ENCODE results near the gene EIF5.
"Not testable (repeated sequence)": the region's sequence is repeated elsewhere in the genome, so short reads cannot be mapped to it uniquely, and the experiment has no call there.

The EIF5 gene

DNA sequence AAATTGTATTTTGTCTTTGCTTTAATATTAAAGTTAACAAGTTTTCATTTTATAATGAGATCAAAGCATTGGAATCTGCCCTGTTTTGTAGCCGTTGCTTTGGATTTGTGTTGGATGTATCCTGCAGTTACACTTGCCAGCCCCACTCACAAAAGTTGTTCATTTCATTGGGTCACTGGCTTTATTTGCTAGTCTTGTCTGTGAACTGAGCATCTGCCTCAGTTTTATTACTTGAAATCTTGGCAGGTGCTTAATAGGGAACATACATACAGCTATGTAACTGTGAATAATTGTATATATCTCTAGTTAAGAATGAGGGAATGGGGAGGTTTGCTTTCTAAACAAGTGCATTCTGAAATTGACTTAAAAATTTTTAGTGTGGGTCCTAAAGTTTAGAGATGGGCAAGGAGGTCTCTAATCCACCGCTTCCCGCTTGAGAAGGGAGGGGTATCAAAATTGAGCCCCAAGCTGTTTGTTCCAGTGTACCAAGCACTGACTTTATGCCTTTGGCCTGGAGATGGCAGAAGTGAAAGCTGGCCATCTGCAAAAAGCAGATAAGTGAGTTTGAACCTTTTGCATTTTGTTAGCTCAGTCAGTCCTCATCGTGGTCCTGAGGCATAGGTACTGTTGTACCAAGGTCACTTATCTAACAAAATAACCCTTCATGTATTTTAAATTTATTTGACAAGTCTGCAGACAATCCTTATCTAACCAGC lies 9.3 kb downstream of the EIF5 start:
- Mint-ChIP-seq H3K27ac (peak overlapping the region; percentile 59), H3K4me1 (peaks cover 40% of the 10 kb centered on the region)

DNA sequence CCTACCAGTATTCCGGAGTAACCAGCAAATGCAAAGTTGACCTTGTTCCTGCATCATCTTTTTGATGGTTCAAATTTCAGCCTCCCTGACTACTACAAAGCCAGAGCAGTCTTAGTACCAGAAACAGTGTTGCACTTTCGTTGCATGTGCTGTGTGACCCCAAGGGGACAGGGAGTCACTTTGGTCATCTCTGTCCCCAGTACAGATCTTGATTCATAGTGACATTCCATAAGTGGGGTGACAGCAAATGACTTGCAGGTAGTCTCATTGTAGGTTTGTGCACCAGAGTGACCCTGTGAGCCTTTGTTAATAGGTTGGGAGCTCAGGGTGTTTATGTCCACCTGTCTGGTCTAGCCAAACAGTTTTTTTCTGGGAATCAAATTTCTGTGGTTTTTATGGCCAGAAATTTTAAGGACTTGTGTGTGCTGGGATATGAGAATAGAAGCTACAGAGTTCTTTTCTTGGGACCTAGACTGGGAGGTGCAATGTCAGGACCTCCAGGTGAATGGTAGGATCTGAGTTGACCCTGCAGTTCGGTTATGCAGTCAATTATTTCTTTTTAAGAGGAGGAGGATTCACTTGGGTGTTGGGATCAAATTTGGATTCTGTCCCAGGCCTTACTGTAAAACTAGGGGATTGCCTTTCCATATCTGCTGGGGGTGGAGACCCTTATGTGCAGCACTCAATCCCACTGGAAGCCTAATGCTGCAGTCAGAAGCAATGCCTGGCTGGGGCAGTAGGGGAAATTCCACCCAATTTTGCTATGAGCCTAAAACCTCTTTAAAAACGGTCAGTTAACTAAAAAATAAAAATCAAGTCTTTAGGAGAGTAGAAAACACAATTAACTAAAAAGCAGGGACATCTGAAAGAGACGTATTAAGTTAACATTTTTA lies 10.1 kb downstream of the EIF5 start:
- Mint-ChIP-seq H3K27me3 (no peaks in the 10 kb centered on the region), H3K27ac (peak overlapping the region; percentile 59), H3K9me3 (no peaks in the 10 kb centered on the region), H3K4me1 (peaks cover 33% of the 10 kb centered on the region), H3K36me3 (peaks cover 21% of the 10 kb centered on the region), H3K4me3 (no peak overlapping the region)

More for the DNA sequence above, 9.3 kb downstream of the EIF5 start:
- no peak overlapping the region for H3K4me3 Mint-ChIP-seq
- H3K27me3 Mint-ChIP-seq = no peaks in the 10 kb centered on the region
- peaks cover 25% of the 10 kb centered on the region for H3K36me3 Mint-ChIP-seq
- H3K9me3 Mint-ChIP-seq = no peaks in the 10 kb centered on the region

DNA sequence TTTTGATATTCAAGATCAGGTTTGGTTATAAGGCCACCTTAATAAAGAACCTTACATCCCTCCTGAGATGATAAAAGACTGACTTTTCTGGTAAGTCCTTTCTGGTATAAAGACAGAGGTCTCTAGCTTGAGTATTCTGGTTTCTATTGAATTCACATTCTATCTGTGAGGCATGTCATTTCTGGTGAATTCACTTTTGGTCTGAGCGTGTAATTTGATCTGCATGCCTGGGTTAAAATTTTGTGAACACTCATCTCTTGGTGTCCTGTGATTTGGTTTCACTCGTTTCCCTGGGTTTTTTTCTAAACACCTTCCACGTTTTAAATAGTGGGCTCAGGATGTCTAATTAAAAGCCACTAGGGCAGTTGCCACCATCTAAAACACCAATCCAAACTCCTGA lies 12.2 kb downstream of the EIF5 start:
- Mint-ChIP-seq H3K4me1 (peaks cover 14% of the 10 kb centered on the region), H3K27ac (peak overlapping the region; percentile 55), H3K27me3 (no peaks in the 10 kb centered on the region), H3K4me3 (no peak overlapping the region), H3K9me3 (no peaks in the 10 kb centered on the region), H3K36me3 (peaks cover 16% of the 10 kb centered on the region)

DNA sequence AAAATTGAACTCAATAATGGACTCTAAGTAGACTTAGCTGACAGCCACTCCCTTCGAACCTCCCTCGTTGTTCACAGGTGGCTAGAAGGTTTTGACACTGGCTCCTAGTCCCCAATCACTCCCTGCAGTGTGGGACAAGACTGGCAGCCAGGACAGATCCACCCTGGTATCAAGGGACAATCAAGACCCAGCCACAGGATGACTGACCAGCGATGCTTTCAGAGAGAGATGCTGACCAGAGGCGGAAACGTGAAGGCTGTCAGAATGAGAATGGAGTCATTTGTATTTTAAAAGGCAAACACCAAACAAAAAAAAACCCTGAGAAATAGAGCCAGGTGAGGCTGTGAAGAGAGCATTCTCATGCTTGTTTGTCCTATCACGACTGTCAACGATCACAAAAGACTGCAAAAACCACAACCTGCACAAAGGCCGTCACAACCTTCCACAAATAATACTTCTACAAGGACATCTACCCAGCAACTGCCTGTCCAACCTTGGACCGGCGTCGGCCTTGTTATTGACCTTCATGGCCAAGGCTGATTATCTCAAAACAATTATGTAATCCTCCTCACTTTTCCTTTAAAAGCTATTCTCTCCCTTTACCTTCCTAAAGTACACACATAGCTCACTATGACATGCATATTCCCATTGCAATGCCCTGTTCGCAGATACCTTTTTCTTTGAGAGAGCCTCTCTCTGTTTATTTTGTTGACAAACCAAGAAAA lies 13.2 kb downstream of the EIF5 start:
- Mint-ChIP-seq H3K36me3 (peaks cover 12% of the 10 kb centered on the region), H3K27ac (no peak overlapping the region), H3K27me3 (no peaks in the 10 kb centered on the region), H3K4me1 (peaks cover 8% of the 10 kb centered on the region), H3K4me3 (no peak overlapping the region), H3K9me3 (no peaks in the 10 kb centered on the region)

DNA sequence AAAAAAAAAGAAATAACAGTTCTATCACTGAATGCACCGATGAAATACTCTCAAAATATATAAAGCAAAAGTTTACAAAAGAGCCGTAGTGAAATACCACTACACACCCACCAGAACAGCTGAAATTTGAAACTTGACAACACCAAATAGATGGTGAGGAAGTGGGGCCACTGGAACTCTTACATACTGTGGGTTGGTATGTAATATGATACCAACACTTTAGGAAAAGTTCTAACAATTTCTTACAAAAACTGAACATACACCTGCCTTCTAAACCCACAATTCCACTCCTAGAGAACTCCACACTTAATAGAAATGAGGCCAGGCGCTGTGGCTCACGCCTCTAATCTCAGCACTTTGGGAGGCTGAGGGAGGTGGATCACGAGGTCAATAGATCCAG lies 14.1 kb downstream of the EIF5 start:
- H3K36me3 Mint-ChIP-seq = peaks cover 10% of the 10 kb centered on the region
- H3K27me3 Mint-ChIP-seq = no peaks in the 10 kb centered on the region

DNA sequence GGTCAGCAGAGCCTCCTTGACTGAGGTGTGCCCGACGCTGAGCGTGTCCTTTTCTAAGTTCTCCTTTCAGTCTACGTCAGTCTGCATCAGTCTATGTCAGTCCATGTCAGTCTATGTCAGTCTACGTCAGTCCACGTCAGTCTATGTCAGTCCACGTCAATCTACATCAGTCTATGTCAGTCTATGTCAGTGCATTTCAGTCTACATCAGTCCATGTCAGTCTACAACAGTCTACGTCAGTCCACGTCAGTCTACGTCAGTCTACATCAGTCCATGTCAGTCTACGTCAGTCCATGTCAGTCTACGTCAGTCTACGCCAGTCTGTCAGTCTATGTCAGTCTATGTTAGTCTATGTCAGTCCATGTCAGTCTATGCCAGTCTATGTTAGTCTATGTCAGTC lies 15.9 kb downstream of the EIF5 start:
- no peaks in the 10 kb centered on the region for H3K27me3 Mint-ChIP-seq
- peaks cover 1% of the 10 kb centered on the region for H3K36me3 Mint-ChIP-seq
- no peak overlapping the region for H3K4me3 Mint-ChIP-seq
- peaks cover 4% of the 10 kb centered on the region for H3K4me1 Mint-ChIP-seq
- no peaks in the 10 kb centered on the region for H3K9me3 Mint-ChIP-seq
- H3K27ac Mint-ChIP-seq = no peak overlapping the region

More for the DNA sequence above, 14.1 kb downstream of the EIF5 start:
- no peak overlapping the region for H3K27ac Mint-ChIP-seq
- H3K4me1 Mint-ChIP-seq = peaks cover 5% of the 10 kb centered on the region
- no peak overlapping the region for H3K4me3 Mint-ChIP-seq
- H3K9me3 Mint-ChIP-seq = no peaks in the 10 kb centered on the region

DNA sequence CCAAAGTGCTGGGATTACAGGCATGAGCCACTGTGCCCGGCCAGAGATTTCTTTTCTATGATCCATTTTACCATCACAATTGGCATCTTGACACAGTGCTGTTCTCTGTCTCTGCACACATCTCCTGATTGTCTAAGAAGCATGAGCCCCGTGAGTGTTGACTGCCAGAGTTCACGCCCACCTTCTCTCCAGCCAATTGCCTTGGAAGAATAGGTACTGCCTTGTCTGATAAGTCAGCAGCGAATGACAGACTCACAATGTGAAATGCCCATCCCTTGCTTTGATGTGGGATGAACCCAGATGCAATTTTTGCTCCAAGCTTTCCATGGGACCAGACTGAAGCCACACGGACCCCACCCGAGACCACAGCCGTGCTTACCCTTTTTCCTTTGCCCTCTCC lies 19.3 kb downstream of the EIF5 start:
- no peaks in the 10 kb centered on the region for H3K36me3 Mint-ChIP-seq
- no peaks in the 10 kb centered on the region for H3K4me1 Mint-ChIP-seq
- peaks cover 1% of the 10 kb centered on the region for H3K27me3 Mint-ChIP-seq
- H3K27ac Mint-ChIP-seq = no peak overlapping the region
- H3K4me3 Mint-ChIP-seq = no peak overlapping the region
- H3K9me3 Mint-ChIP-seq = no peaks in the 10 kb centered on the region

DNA sequence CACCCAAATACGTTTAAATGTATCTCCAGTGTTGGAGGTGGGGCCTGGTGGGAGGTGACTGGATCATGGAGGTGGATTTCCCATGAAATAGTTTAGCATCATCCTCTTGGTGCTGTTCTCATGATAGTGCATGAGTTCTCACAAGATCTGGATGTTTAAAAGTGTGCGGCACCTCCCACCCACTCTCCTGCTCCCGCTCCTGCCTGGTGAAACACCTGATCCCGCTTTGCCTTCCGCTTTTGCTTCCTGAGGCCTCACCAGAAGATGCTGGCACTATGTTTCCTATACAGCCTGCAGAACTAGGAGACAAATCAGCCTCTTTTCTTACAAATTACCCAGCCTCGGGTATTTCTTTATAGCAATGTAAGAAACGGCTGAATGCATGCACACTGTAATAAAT lies 20.1 kb downstream of the EIF5 start:
- no peaks in the 10 kb centered on the region for H3K36me3 Mint-ChIP-seq
- H3K27ac Mint-ChIP-seq = no peak overlapping the region
- H3K4me1 Mint-ChIP-seq = no peaks in the 10 kb centered on the region
- no peaks in the 10 kb centered on the region for H3K9me3 Mint-ChIP-seq
- H3K4me3 Mint-ChIP-seq = no peak overlapping the region
- H3K27me3 Mint-ChIP-seq = peaks cover 1% of the 10 kb centered on the region

DNA sequence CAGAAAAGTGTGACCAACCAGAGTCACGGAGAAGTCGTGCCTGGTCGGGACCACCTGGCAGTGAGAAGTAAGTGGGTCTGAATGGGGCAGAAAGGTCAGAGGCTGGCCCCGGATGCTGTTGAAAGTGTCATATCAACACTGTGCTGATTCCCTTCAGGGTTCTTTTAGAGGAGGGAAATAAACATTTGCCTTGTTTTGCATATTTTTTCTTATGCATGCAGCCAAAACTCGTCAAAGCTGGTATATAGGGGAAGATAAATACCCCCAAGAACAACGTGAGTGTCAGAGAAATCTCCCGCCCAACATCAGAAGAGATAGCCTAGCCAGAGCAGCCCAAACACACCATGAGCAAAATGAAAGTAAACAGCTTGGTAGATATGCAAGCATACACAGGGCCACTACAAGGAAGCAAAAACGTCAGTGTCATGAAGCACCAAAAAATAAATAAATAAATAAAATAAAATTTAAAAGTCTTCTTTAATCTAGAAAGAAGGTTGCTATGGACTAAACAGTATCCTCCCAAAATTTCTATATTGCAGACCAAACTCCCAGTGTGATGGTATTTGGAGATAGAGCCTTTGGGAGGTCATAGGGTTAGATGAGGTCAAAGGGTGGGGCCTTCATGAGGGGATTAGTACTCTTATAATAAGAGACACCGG lies 22.1 kb downstream of the EIF5 start:
- H3K27me3 Mint-ChIP-seq = peaks cover 1% of the 10 kb centered on the region
- H3K4me1 Mint-ChIP-seq = no peaks in the 10 kb centered on the region
- no peaks in the 10 kb centered on the region for H3K9me3 Mint-ChIP-seq
- H3K36me3 Mint-ChIP-seq = peaks cover 2% of the 10 kb centered on the region
- H3K4me3 Mint-ChIP-seq = no peak overlapping the region
- H3K27ac Mint-ChIP-seq = no peak overlapping the region

DNA sequence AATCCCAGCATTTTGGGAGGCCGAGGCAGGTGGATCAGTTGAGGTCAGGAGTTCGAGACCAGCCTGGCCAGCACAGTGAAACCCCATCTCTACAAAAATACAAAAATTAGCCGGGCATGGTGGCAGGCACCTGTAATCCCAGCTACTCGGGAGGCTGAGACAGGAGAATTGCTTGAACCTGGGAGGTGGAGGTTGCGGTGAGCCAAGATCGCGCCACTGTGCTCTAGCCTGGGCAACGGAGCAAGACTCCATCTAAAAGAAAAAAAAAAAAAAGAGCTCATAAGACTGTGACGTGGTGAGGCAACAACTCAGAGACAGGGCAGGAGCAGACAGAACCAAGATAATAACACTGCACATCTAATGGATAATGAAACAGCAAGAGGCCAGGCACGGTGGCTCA lies 23.5 kb downstream of the EIF5 start:
- not testable (repeated sequence) for H3K36me3 Mint-ChIP-seq, H3K27me3 Mint-ChIP-seq, H3K27ac Mint-ChIP-seq, H3K4me3 Mint-ChIP-seq, H3K4me1 Mint-ChIP-seq, H3K9me3 Mint-ChIP-seq

DNA sequence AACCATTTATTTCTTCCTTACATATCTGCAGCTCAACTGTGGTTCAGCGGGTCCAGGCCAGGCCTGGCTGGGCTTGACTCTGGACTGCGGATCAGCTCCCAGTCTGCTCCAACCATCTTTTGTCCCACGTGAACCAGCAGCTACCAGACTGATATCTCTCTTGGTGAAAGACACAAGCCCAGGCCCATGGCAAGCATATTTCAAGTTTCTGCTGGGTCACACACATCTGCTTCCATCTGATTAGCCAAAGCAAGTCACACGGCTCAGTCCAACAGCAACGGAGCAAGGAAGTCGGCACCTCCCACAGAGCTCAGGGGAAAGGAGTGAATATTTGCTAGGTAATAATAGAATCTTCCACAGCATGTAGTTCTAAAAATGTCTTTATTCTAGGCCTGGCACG lies 26.5 kb downstream of the EIF5 start:
- no peak overlapping the region for H3K4me3 Mint-ChIP-seq
- peaks cover 10% of the 10 kb centered on the region for H3K36me3 Mint-ChIP-seq
- no peaks in the 10 kb centered on the region for H3K4me1 Mint-ChIP-seq
- no peak overlapping the region for H3K27ac Mint-ChIP-seq
- H3K27me3 Mint-ChIP-seq = peaks cover 1% of the 10 kb centered on the region
- peaks cover 11% of the 10 kb centered on the region for H3K9me3 Mint-ChIP-seq

DNA sequence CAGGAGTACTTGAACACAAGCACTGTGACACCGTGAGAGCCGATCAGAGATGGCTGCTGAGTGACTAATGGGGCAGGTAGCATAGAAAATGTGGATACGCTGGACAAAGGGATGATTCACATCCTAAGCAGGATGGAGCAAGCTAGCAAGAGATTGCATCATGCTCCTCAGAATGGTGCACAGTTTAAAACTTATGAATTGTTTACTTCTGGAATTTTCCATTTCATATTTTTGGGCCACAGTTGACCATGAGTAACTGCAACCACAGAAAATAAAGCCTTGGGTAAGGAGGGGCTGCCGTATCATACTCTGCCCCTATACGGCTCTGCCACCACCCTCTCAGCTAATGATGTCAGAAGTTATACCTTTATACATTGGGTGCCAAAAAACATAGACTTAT lies 27.8 kb downstream of the EIF5 start:
- Mint-ChIP-seq H3K36me3 (peaks cover 10% of the 10 kb centered on the region), H3K27ac (no peak overlapping the region), H3K9me3 (peaks cover 11% of the 10 kb centered on the region), H3K4me1 (no peaks in the 10 kb centered on the region), H3K27me3 (peaks cover 1% of the 10 kb centered on the region), H3K4me3 (no peak overlapping the region)

DNA sequence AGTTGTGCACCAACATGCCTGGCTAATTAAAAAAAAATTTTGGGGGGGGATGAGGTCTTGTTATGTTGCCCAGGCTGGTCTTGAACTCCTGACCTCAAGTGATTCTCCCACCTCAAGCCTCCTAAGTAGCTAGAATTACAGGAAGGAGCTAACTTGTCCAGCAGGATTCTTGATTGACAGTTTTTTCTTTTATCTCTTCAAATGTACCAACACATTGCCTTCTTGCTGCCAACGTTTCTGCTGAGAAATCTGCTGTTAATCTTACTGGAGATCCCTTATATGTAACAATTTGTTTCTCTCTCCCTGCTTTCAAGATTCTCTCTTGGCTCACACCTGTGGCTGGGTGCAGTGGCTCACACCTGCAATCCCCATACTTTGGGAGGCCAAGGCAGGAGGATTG lies 28.7 kb downstream of the EIF5 start:
- H3K27me3 Mint-ChIP-seq = no peaks in the 10 kb centered on the region
- H3K27ac Mint-ChIP-seq = no peak overlapping the region
- H3K4me3 Mint-ChIP-seq = no peak overlapping the region

DNA sequence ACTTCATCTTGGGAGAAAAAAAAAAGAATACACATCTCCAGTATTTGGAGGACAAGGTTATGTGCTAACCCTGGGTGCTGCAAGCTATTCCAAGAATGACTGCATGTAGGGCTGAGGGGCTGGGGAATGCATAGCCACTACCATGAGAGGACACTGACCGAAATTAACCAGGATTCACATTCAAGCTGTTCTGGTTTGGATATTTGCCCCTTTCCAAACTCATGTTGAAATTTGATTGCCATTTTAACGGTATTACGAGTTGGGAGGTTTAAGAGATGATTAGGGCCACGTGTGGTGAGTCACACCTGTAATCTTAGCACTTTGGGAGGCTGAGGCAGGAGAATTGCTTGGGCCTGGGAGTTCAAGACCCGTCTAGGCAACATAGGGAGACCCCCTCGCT lies 32.7 kb downstream of the EIF5 start:
- Mint-ChIP-seq H3K36me3 (peaks cover 8% of the 10 kb centered on the region), H3K27ac (no peak overlapping the region), H3K4me3 (no peak overlapping the region), H3K27me3 (no peaks in the 10 kb centered on the region), H3K4me1 (no peaks in the 10 kb centered on the region), H3K9me3 (peaks cover 11% of the 10 kb centered on the region)

More for the DNA sequence above, 28.7 kb downstream of the EIF5 start:
- Mint-ChIP-seq H3K4me1 (no peaks in the 10 kb centered on the region), H3K36me3 (peaks cover 10% of the 10 kb centered on the region), H3K9me3 (peaks cover 11% of the 10 kb centered on the region)

DNA sequence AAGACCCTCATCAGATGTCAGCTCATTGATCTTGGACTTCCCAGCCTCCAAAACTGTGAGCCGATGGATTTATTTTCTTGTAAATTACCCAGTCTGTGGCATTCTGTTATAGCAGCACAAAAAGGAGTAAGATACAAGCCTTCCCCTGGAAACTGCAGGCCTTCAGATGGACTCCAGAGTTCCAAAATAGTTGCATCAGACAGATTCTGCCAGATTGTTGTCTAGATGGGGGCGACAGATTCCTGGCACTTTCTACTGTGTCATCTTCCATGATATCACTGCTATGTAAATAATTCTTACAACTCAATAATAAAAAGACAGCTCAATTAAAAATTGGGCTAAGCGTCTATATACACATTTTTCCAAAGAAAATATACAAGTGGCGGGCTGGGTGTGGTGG lies 34.0 kb downstream of the EIF5 start:
- Mint-ChIP-seq H3K36me3 (peaks cover 8% of the 10 kb centered on the region), H3K27me3 (no peaks in the 10 kb centered on the region), H3K4me3 (no peak overlapping the region), H3K9me3 (peaks cover 11% of the 10 kb centered on the region), H3K27ac (no peak overlapping the region), H3K4me1 (no peaks in the 10 kb centered on the region)
